Immature natural killer cell (primary cell): ENCODE measurements around the gene TEN1. TPM values are rescaled to one million over a fixed set of nuclear protein-coding genes. Genes with fewer than 3 reads are reported as not detected.
A peak's percentile ranks its signal among the peaks of the same experiment; 100 is the strongest.

Experiments
- DNase-seq, 3 donors: peaks; one replicate each; pipeline ENCODE4 v3.0.0; 2022; ENCODE audit warnings: mixed read lengths in 1 of 3
- H3K27ac Mint-ChIP-seq, 6 donors: one replicate each; pipeline ENCODE4 v1.8.0; 2020; ENCODE audit warnings: mixed read lengths in 6 of 6, mild to moderate bottlenecking in 5 of 6, inconsistent platforms in 4 of 6, moderate library complexity in 3 of 6
- H3K27me3 Mint-ChIP-seq, 3 donors: one replicate each; pipeline ENCODE4 v1.8.0; 2020 to 2021; ENCODE audit warnings: low read depth in 3 of 3, mild to moderate bottlenecking in 3 of 3, mixed read lengths in 3 of 3, moderate library complexity in 3 of 3, inconsistent platforms in 1 of 3
- H3K36me3 Mint-ChIP-seq, 3 donors: one replicate each; pipeline ENCODE4 v1.8.0; 2020; ENCODE audit warnings: mixed read lengths in 3 of 3, inconsistent platforms in 2 of 3, mild to moderate bottlenecking in 2 of 3
- H3K4me1 Mint-ChIP-seq, 2 donors: one replicate each; pipeline ENCODE4 v1.8.0; 2020; ENCODE audit warnings: inconsistent platforms in 2 of 2, mild to moderate bottlenecking in 2 of 2, mixed read lengths in 2 of 2, moderate library complexity in 1 of 2
- H3K4me3 Mint-ChIP-seq, 5 donors: one replicate each; pipeline ENCODE4 v1.8.0; 2020; ENCODE audit warnings: mild to moderate bottlenecking in 5 of 5, mixed read lengths in 5 of 5, inconsistent platforms in 3 of 5, moderate library complexity in 3 of 5
- H3K9me3 Mint-ChIP-seq, 6 donors: one replicate each; pipeline ENCODE4 v1.8.0; 2020; ENCODE audit warnings: mild to moderate bottlenecking in 6 of 6, mixed read lengths in 6 of 6, inconsistent platforms in 4 of 6, moderate library complexity in 3 of 6
- polyA plus RNA-seq, 3 donors: library from polyadenylated mRNA; unstranded; fragments of 300-500 nt; fragmentation: Illumina TruSeq; gene quantifications; one replicate each; pipeline ENCODE4 v1.2.3, GENCODE V29; 2021

TEN1 gene
- polyA plus RNA-seq, 3 donors from 2014 or later, result 40.2 to 53.0 (median 43.7) TPM

DNA sequence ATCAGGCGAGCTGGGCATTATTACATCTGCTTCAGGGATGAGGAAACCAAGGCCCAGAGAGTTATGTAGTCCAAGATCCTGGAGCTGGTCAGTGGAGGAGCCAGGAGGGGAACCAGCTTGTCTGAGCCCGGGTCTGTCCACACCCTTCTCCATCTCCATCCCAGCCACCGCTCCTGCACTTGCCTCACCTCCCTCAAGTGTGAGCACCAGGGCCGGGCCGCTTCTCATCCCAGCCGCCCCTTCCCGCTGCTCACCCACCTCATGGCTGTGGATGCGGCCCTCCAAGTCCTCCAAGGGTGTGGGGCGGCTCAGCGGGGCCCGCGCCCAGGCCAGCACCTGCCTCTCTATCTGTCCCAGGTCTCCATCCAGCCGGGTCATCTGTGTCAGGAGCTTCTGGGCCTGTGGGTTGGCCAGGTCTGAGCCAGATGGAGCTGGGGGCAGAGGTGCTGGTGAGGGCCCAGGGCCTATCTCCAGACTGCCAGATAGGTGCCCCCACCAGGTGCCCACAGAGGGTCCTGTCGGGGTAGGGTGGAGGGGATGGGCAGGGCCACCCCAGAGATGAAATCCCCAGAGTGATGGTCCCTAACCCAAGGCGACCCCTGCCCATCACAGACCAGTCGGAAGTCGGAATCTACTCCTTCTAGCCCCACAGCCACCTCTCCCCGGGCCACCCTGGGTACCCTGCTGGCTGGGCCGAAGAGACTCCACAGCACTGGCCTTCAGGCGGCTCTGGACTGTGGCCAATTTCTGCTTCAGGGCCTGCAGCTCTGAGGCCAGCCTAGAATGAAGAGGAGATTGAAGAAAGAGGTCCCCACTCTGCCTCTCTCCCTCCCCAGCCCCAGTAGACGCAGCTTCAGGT lies 38.7 kb downstream of the TEN1 start:
- no peak overlapping the region for H3K4me3 Mint-ChIP-seq
- no peaks in the 10 kb centered on the region for H3K9me3 Mint-ChIP-seq
- no peaks in the 10 kb centered on the region for H3K36me3 Mint-ChIP-seq
- H3K27ac Mint-ChIP-seq, result no peak overlapping the region
- no peaks in the 10 kb centered on the region for H3K4me1 Mint-ChIP-seq
- no peak for DNase-seq
- peaks cover 0 to 2% (median 0%) of the 10 kb centered on the region in 3 donors for H3K27me3 Mint-ChIP-seq

DNA sequence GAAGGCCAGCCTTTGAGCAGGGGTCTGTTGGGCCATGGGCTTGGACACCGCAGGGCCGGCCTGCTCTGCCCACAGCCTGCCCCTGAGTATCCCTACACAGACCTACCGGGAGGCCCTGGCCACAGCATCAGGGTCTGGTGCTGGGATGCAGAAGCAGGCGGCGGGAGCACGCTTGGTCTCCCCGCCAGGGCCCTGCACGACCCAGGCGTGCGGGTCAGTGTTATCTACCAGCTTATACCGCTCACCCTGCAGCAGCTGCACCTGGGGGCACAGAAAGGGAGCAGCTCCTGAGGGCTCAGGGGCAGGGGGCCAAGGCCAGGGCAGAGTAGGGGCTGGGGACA lies 39.3 kb downstream of the TEN1 start:
- Mint-ChIP-seq H3K9me3 (no peaks in the 10 kb centered on the region), H3K4me1 (no peaks in the 10 kb centered on the region), H3K4me3 (no peak overlapping the region), H3K36me3 (no peaks in the 10 kb centered on the region), H3K27ac (no peak overlapping the region), H3K27me3 (peaks cover 0 to 2% (median 0%) of the 10 kb centered on the region in 3 donors)
- no peak for DNase-seq

DNA sequence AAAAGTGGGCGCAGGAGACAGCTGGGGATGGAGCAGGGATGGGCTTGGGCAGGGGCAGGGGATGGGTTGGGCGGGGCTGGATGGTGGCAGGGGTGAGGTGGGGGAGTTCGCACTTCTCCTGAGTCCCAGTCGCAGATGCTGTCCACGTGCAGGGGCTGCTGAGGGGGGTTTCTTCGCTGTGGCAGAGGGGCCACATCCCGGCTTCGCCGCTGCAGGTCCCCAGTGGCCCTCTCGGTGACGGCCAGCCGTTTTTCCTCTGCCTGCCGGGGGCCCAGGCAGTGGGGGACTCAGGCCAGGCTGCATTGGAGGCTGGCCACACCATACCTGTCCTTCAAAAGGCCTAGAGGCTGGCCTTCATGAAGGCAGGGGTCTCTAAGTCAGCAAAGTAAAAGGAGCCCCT lies 39.8 kb downstream of the TEN1 start:
- no peak overlapping the region for H3K27ac Mint-ChIP-seq
- DNase-seq, result no peak
- no peak overlapping the region for H3K4me3 Mint-ChIP-seq
- H3K9me3 Mint-ChIP-seq, result no peaks in the 10 kb centered on the region
- no peaks in the 10 kb centered on the region for H3K27me3 Mint-ChIP-seq
- no peaks in the 10 kb centered on the region for H3K36me3 Mint-ChIP-seq
- no peaks in the 10 kb centered on the region for H3K4me1 Mint-ChIP-seq

DNA sequence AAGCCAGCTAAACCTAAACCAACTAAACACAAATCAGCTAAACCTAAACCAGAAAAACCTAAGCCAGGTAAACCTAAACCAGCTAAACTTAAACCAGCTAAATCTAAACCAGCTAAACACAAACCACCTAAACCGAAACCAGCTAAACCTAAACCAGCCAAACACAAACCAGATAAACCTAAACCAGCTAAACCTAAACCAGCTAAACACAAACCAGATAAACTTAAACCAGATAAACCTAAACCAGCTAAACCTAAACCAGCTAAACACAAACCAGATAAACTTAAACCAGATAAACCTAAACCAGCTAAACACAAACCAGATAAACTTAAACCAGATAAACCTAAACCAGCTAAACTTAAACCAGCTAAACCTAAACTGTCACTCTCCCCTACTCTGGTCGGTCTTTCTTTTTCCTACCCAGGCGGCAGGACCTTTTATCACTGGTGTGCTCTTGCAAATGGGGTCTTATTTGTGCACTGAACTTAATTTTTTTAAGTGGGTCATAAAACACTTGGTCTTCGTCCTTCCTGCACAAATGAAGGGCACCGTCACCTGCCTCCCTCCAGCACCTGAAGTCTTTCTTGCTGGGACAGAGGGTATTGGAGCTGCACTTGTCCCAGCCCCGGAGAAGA lies 40.9 kb downstream of the TEN1 start:
- no peak overlapping the region for H3K4me3 Mint-ChIP-seq
- H3K27me3 Mint-ChIP-seq, result no peaks in the 10 kb centered on the region
- peak overlapping the region in 2 of 6 donors; percentile 17 to 39 for H3K27ac Mint-ChIP-seq
- H3K36me3 Mint-ChIP-seq, result no peaks in the 10 kb centered on the region
- H3K4me1 Mint-ChIP-seq, result no peaks in the 10 kb centered on the region
- H3K9me3 Mint-ChIP-seq, result no peaks in the 10 kb centered on the region
- no peak for DNase-seq

DNA sequence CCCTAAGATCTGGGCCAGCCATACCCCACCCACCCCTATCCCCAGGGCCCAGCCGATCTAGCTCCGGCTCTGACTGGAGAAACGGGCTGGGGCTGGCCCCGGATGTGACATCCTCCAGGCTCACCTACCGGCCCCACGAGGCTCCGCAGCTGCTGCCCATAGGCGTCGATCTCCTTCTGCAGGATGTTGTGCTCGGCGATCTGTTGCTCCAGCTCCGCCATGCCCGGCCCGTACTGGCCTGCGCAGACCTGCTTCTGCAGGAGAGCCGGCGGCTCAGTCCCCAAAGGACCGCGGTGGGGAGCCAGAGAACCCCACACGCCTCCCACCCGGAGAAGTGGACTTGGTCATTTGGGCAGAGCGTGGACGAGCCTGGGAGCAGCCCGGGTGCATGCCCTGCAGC lies 43.2 kb downstream of the TEN1 start:
- no peak for DNase-seq
- Mint-ChIP-seq H3K9me3 (no peaks in the 10 kb centered on the region), H3K4me1 (no peaks in the 10 kb centered on the region), H3K4me3 (no peak overlapping the region), H3K36me3 (no peaks in the 10 kb centered on the region), H3K27ac (no peak overlapping the region), H3K27me3 (no peaks in the 10 kb centered on the region)

DNA sequence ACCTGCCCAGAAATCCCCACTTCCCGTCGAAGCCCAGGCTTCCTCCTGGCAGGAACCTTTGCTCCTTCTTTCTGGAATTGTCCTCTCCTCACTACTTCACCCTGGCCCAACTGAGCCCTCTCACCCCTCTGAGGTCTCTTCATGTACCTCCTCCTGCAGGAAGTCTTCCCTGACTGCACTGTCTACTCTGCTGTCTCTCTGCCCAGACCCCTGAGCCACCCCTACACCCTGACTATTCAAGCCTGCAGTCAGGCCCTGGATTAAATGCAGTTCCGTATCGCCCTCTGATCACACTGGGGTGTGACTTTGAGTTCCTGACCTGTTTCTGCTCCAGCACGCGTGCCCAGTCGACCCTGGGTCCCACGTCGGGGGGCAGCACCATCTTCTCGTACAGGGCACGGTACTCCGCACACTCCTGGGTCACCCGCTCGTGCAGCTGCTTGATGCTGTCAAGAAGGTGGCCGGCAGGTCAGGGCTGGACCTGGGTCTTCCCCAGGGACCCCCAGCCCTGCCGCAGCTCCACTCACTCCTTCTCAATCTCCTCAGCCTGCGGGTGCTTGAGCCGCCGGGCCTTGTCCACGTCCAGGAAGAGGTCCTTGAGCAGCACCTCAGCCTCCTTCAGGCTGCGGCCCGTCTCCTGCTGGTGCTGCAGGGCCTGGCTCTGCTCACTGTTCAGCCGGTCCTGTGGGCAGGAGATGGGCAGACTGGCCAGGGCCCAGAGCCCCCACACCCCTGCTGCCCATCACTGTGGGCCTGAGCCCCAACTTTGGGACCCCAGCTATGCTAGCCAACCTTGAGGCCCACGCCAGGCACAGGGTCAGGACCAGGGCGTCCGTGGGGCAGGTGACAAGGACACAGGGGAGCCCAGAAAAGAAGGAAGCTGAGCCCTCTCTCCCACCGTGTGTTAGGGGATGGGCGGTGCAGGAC lies 44.2 kb downstream of the TEN1 start:
- no peak overlapping the region for H3K27ac Mint-ChIP-seq
- H3K4me3 Mint-ChIP-seq, result no peak overlapping the region
- no peak for DNase-seq
- H3K9me3 Mint-ChIP-seq, result no peaks in the 10 kb centered on the region
- no peaks in the 10 kb centered on the region for H3K27me3 Mint-ChIP-seq
- no peaks in the 10 kb centered on the region for H3K4me1 Mint-ChIP-seq
- H3K36me3 Mint-ChIP-seq, result no peaks in the 10 kb centered on the region

DNA sequence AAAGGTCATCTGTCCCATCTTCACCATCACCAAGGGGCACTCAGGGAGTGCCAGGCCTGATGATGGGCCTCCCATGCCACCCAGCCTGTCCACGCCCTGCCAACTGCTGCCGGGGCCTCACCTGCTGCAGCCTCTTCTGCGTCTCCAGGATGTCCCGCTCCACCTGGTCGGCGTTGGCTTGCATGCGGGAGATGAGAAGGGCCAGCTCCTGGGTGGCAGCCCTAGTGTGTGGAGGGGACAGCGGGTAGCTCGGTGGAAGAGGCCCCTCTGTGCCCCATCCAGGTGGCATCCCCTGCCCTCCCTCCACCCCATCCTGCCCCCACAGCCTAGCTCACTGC lies 44.8 kb downstream of the TEN1 start:
- DNase-seq, result no peak
- H3K36me3 Mint-ChIP-seq, result no peaks in the 10 kb centered on the region
- H3K27ac Mint-ChIP-seq, result no peak overlapping the region
- H3K9me3 Mint-ChIP-seq, result no peaks in the 10 kb centered on the region
- H3K4me1 Mint-ChIP-seq, result no peaks in the 10 kb centered on the region
- H3K4me3 Mint-ChIP-seq, result no peak overlapping the region
- no peaks in the 10 kb centered on the region for H3K27me3 Mint-ChIP-seq

DNA sequence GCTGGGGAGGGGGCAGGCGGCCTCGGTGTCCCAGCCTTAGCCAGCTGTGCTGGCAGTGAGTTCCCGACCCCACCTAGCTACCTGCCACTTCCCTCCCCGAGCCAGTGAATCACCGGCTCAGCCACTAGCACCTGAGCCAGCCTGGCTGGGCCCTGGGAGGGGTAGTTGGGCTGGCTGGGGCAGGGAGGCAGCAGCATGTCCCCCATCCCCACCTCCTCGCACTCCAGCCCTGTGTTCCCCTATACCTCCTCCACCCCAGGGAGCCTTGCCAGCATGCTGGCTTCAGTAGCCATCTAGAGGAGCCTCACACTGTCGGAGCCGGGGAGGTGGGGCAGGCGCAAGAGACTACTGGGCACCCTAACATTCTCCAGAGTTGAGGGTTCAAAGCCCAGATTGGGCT lies 45.3 kb downstream of the TEN1 start:
- H3K36me3 Mint-ChIP-seq, result no peaks in the 10 kb centered on the region
- H3K4me3 Mint-ChIP-seq, result no peak overlapping the region
- no peaks in the 10 kb centered on the region for H3K27me3 Mint-ChIP-seq
- no peaks in the 10 kb centered on the region for H3K9me3 Mint-ChIP-seq
- peaks cover 5% of the 10 kb centered on the region in 2 donors for H3K4me1 Mint-ChIP-seq
- no peak overlapping the region for H3K27ac Mint-ChIP-seq
- DNase-seq, result no peak

DNA sequence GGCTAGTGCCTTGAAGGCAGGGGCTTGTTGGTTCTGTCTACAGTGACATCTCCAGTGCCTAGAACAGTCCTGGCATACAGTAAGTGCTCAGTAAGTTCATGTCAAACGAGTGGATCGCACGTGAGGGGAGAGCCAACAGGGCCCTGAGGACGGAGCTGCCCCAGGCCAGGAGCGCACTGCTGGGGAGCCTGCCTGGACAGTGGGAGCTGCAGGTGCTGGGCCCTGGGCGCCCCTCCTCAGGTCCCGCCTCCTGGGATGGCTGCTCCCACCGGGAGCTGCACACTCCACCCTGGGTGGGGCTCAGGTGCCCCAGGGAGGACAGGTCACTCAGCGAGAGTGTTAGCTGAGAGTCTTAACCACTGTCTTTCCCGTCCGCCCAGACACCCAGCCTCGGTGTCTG lies 46.3 kb downstream of the TEN1 start:
- no peak for DNase-seq
- Mint-ChIP-seq H3K36me3 (no peaks in the 10 kb centered on the region), H3K9me3 (no peaks in the 10 kb centered on the region), H3K27ac (no peak overlapping the region), H3K4me3 (no peak overlapping the region), H3K4me1 (peaks cover 12 to 13% of the 10 kb centered on the region in 2 donors), H3K27me3 (peaks cover 0 to 5% (median 0%) of the 10 kb centered on the region in 3 donors)

DNA sequence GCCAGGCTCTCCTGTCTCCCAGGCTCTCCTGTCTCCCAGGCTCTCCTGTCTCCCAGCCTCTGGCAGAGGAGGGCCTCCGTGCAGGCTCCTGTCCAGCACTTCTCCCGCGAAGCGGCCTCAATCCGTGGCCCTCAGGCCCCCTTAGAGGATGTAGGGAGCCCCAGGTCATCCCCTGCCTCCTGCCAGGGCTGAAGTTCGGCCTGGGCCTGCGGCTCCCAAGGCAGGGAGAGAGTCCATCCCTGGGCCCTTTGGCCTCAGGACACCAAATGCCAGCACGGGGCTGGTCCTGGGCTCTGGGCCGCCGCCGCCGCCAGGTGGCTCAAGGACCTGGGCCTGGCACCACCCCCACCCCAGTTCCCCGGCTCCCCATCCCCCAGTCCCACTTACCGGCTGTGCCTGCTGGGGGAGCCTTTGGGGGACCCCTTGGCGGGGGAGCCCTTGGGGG lies 47.7 kb downstream of the TEN1 start:
- H3K4me3 Mint-ChIP-seq, result no peak overlapping the region

DNA sequence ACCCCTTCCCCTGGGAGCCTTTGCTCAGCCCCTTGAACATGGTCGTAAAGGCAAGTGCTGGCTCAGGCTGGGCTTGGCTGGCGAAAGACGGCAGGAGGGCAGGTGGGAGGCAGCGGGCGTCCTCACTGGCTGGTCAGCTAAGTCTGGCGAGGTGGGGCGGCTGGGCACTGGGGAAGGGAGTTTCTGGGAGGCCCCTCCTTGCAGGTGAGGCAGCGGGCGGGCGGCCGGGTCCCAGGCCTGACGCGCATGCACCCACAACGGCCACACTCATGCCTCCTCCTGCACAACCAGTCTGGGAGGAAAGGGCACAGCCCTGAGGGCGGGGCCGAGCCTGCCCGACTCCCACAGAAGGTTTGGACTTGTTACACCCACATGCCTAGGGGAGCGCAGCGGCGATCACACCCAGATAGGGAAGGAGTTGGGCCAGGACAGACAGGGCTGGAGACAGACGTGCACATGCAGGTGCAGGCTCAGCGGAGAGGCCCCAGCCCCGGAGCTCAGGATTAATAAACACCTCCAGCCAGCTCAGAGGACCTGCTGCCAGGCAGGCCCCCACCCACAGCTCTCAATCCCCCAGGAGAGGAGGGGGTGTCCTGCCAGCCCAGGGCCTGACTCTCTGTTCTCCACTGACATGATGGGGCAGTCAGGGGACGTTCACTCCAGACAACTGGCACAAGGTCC lies 48.3 kb downstream of the TEN1 start, which contains the start of gene EVPL:
Gene EVPL (minus strand): TSS at position 148 of the 681 bp plus-strand sequence. CDS start 108 bp downstream, at position 40.
- no peaks in the 10 kb centered on the region for H3K36me3 Mint-ChIP-seq
- H3K27me3 Mint-ChIP-seq, result peaks cover 0 to 5% (median 0%) of the 10 kb centered on the region in 3 donors
- DNase-seq, result no peak
- no peaks in the 10 kb centered on the region for H3K9me3 Mint-ChIP-seq
- H3K27ac Mint-ChIP-seq, result no peak within 1 kb of the TSS
- H3K4me1 Mint-ChIP-seq, result peaks cover 12 to 13% of the 10 kb centered on the region in 2 donors
- H3K4me3 Mint-ChIP-seq, result no peak within 1 kb of the TSS

More for the DNA sequence above, 47.7 kb downstream of the TEN1 start:
- H3K27me3 Mint-ChIP-seq, result peaks cover 0 to 5% (median 0%) of the 10 kb centered on the region in 3 donors
- H3K27ac Mint-ChIP-seq, result no peak overlapping the region
- no peaks in the 10 kb centered on the region for H3K36me3 Mint-ChIP-seq
- H3K9me3 Mint-ChIP-seq, result no peaks in the 10 kb centered on the region
- H3K4me1 Mint-ChIP-seq, result peaks cover 12 to 13% of the 10 kb centered on the region in 2 donors
- no peak for DNase-seq

DNA sequence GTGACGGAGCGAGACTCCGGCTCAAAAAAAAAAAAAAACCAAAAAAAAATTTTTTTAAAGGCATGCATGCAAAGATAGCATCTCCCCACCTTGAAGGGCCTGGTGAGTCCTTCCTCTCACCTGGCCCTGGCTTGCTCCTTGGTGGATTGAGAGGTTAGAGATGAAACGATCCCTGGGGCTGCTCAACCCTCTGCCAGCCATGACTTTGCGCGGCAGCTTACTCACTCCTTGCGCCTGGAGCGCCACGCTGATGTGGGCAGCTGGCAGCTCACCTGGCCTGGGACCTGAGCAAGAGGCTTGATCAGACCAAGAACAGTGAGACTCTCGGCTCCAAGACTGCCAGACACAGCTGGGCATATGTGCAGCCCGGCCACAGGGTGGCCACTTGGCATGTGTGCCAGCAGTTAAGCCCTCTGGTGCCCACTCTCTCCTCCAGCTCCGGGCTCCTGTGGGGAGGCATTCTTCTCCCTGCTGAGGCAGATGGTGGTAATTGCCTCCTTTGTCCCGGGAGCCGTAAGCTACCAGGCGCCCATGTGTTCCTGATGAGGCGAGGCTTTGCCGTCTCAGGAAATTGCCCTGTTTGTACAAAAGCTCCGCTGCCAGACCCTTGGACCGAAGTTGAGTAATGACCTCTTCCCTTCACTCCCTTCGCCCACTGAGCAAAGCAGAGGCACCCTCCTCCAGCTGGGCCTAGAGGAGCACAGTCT lies 53.2 kb downstream of the TEN1 start:
- H3K4me3 Mint-ChIP-seq, result no peak overlapping the region
- no peak overlapping the region for H3K27ac Mint-ChIP-seq
- DNase-seq, result no peak
- H3K9me3 Mint-ChIP-seq, result no peaks in the 10 kb centered on the region
- peaks cover 0 to 5% (median 0%) of the 10 kb centered on the region in 3 donors for H3K27me3 Mint-ChIP-seq
- H3K4me1 Mint-ChIP-seq, result peaks cover 13 to 14% of the 10 kb centered on the region in 2 donors
- no peaks in the 10 kb centered on the region for H3K36me3 Mint-ChIP-seq

DNA sequence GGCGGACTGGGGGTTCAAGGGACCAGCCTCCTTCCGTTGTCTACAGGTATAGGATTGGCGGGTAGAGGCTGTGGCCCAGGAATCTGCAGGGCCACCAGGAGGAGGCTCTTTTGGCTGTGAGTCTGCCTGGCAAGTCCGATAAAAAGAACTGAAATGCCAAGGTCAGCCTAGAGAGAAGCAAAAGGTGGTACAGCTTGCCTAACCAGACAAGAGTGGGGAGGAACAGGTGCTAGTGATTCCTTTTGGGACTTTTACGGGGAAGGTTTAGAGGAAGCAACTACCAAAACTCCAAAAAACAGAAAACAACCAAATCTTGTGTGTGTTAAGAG lies 53.7 kb downstream of the TEN1 start:
- Mint-ChIP-seq H3K27ac (no peak overlapping the region), H3K4me1 (peaks cover 13 to 14% of the 10 kb centered on the region in 2 donors), H3K4me3 (no peak overlapping the region), H3K27me3 (peaks cover 0 to 5% (median 0%) of the 10 kb centered on the region in 3 donors), H3K36me3 (no peaks in the 10 kb centered on the region), H3K9me3 (no peaks in the 10 kb centered on the region)
- no peak for DNase-seq
